ENCODE results near the gene NPRL2.

NPRL2 gene

GRCh38 chr3:50382722-50383121, 32.1 kb upstream of the NPRL2 start:
- ChIA-PET POLR2A (no interaction called here), CTCF (no interaction called here)
- no peak for TF ChIP-seq CTCF (IDR thresholded peaks at IDR 0.05; ENCODE audit: insufficient read depth, low read length, missing control alignments)
- H3K4me3 ChIP-seq (ENCODE audit: low read depth, low read length), result no peak overlapping the region
- DNase-seq (ENCODE audit: low read depth, low spot score), result no peak

- DNase-seq (ENCODE audit: low read depth, low spot score), result no peak
- CTCF ChIA-PET, result interaction anchor here (0.8 kb wide), 1 partner anchor 35 kb away, joined by 3 read pairs; no protein-coding TSS in a partner anchor
Observed at GRCh38 chr3:50381383-50381782, 30.8 kb upstream of the NPRL2 start.

GRCh38 chr3:50380405-50381085, 30.0 kb upstream of the NPRL2 start:
- TF ChIP-seq CTCF (IDR thresholded peaks at IDR 0.05; ENCODE audit: insufficient read depth, low read length, missing control alignments), result no peak
- CTCF ChIA-PET, result no interaction called here
- POLR2A ChIA-PET, result no interaction called here
- H3K4me3 ChIP-seq (ENCODE audit: low read depth, low read length), result no peak overlapping the region
- DNase-seq (ENCODE audit: low read depth, low spot score), result no peak

More at GRCh38 chr3:50381383-50381782, 30.8 kb upstream of the NPRL2 start:
- H3K4me3 ChIP-seq (ENCODE audit: low read depth, low read length), result no peak overlapping the region
- no peak for TF ChIP-seq CTCF (IDR thresholded peaks at IDR 0.05; ENCODE audit: insufficient read depth, low read length, missing control alignments)
- POLR2A ChIA-PET, result no interaction called here

GRCh38 chr3:50378757-50379156, 28.2 kb upstream of the NPRL2 start:
- TF ChIP-seq CTCF (IDR thresholded peaks at IDR 0.05; ENCODE audit: insufficient read depth, low read length, missing control alignments), result no peak
- CTCF ChIA-PET, result no interaction called here
- POLR2A ChIA-PET, result no interaction called here
- DNase-seq (ENCODE audit: low read depth, low spot score), result no peak
- no peak overlapping the region for H3K4me3 ChIP-seq (ENCODE audit: low read depth, low read length)

GRCh38 chr3:50378024-50378423, 27.4 kb upstream of the NPRL2 start:
- CTCF ChIA-PET, result no interaction called here
- POLR2A ChIA-PET, result no interaction called here
- no peak for DNase-seq (ENCODE audit: low read depth, low spot score)
- H3K4me3 ChIP-seq (ENCODE audit: low read depth, low read length), result no peak overlapping the region
- TF ChIP-seq CTCF (IDR thresholded peaks at IDR 0.05; ENCODE audit: insufficient read depth, low read length, missing control alignments), result no peak

GRCh38 chr3:50375258-50375931, 24.8 kb upstream of the NPRL2 start:
- ChIA-PET POLR2A (no interaction called here), CTCF (no interaction called here)
- no peak for DNase-seq (ENCODE audit: low read depth, low spot score)
- no peak overlapping the region for H3K4me3 ChIP-seq (ENCODE audit: low read depth, low read length)
- no peak for TF ChIP-seq CTCF (IDR thresholded peaks at IDR 0.05; ENCODE audit: insufficient read depth, low read length, missing control alignments)
